H9 (cell line): ENCODE results near the gene ADAM11. TPM values are rescaled to one million over a fixed set of nuclear protein-coding genes. Genes with fewer than 3 reads are reported as not detected.
A peak's percentile ranks its signal among the peaks of the same experiment; 100 is the strongest.

Experiments used
- DNase-seq: peaks from one replicate; pipeline ENCODE4 v3.0.0-alpha.2; 2017
- H2AFZ ChIP-seq: one replicate; pipeline ENCODE4 v1.6.1; 2013; ENCODE audit warnings: mild to moderate bottlenecking, low read length, control low read depth, moderate library complexity
- H2AK5ac ChIP-seq: 2 replicates; pipeline ENCODE4 v1.6.1; 2013; ENCODE audit warnings: low read length, control low read depth, mixed read lengths; ENCODE audit not compliant: insufficient read length
- H2BK120ac ChIP-seq: one replicate; pipeline ENCODE4 v1.6.1; 2013; ENCODE audit warnings: low read depth, mild to moderate bottlenecking, low read length, control low read depth, inconsistent platforms; ENCODE audit not compliant: poor library complexity, severe bottlenecking
- H2BK12ac ChIP-seq: 2 replicates; pipeline ENCODE4 v1.6.1; 2013; ENCODE audit warnings: low read length, control low read depth, mixed read lengths, low read depth; ENCODE audit not compliant: insufficient read length
- H2BK15ac ChIP-seq: 2 replicates; pipeline ENCODE4 v1.6.1; 2013; ENCODE audit warnings: low read depth, low read length, control low read depth
- H2BK20ac ChIP-seq: one replicate; pipeline ENCODE4 v1.6.1; 2013; ENCODE audit warnings: low read depth, mild to moderate bottlenecking, low read length, control low read depth, inconsistent platforms; ENCODE audit not compliant: poor library complexity, severe bottlenecking
- H2BK5ac ChIP-seq: 2 replicates; pipeline ENCODE4 v1.6.1; 2013; ENCODE audit warnings: low read length, control low read depth, mixed read lengths; ENCODE audit not compliant: insufficient read length
- H3K14ac ChIP-seq: 2 replicates; pipeline ENCODE4 v1.6.1; 2013; ENCODE audit warnings: low read length, control low read depth; ENCODE audit not compliant: insufficient read depth
- H3K18ac ChIP-seq: 2 replicates; pipeline ENCODE4 v1.6.1; 2013; ENCODE audit warnings: low read depth, mild to moderate bottlenecking, mixed read lengths, low read length, control low read depth; ENCODE audit not compliant: insufficient read length
- H3K23ac ChIP-seq: 2 replicates; pipeline ENCODE4 v1.6.1; 2013; ENCODE audit warnings: low read length, control low read depth, mixed read lengths, low read depth; ENCODE audit not compliant: insufficient read length
- H3K23me2 ChIP-seq: 2 replicates; pipeline ENCODE4 v1.6.1; 2013; ENCODE audit warnings: low read depth, mild to moderate bottlenecking, mixed read lengths, low read length, control low read depth; ENCODE audit not compliant: insufficient read length, poor library complexity, severe bottlenecking
- H3K27ac ChIP-seq: 2 replicates; pipeline ENCODE4 v1.5.1; 2013; ENCODE audit warnings: low read length, control low read depth, mixed read lengths, low read depth; ENCODE audit not compliant: insufficient read length
- H3K27me3 ChIP-seq: 2 replicates; pipeline ENCODE4 v1.6.1; 2013; ENCODE audit warnings: low read length, control low read depth, inconsistent platforms; ENCODE audit not compliant: insufficient read depth
- H3K4ac ChIP-seq: 2 replicates; pipeline ENCODE4 v1.6.1; 2013; ENCODE audit warnings: low read depth, mild to moderate bottlenecking, control low read depth, inconsistent platforms, low read length, moderate library complexity
- H3K4me1 ChIP-seq: 2 replicates; pipeline ENCODE4 v1.6.1; 2013; ENCODE audit warnings: low read length, control low read depth, inconsistent platforms; ENCODE audit not compliant: insufficient read depth
- H3K4me2 ChIP-seq: 2 replicates; pipeline ENCODE4 v1.6.1; 2013; ENCODE audit warnings: low read length, control low read depth, mixed read lengths; ENCODE audit not compliant: insufficient read length, insufficient read depth
- H3K56ac ChIP-seq: 2 replicates; pipeline ENCODE4 v1.6.1; 2013; ENCODE audit warnings: low read depth, mild to moderate bottlenecking, mixed read lengths, low read length, control low read depth; ENCODE audit not compliant: insufficient read length
- H3K79me1 ChIP-seq: 2 replicates; pipeline ENCODE4 v1.6.1; 2013; ENCODE audit warnings: low read depth, mild to moderate bottlenecking, moderate library complexity, low read length, control low read depth, inconsistent platforms; ENCODE audit not compliant: insufficient read depth, poor library complexity, severe bottlenecking
- H3K79me2 ChIP-seq: 2 replicates; pipeline ENCODE4 v1.6.1; 2013; ENCODE audit warnings: low read length, control low read depth, inconsistent platforms; ENCODE audit not compliant: insufficient read depth
- H3K9ac ChIP-seq: 2 replicates; pipeline ENCODE4 v1.6.1; 2013; ENCODE audit warnings: low read length, control low read depth, mixed read lengths; ENCODE audit not compliant: insufficient read length; ENCODE audit errors: extremely low read depth
- H3K9me3 ChIP-seq: one replicate; pipeline ENCODE4 v1.6.1; 2013; ENCODE audit warnings: low read depth, low read length, inconsistent platforms; ENCODE audit not compliant: control insufficient read depth
- H3T11ph ChIP-seq: one replicate; pipeline ENCODE4 v1.6.1; 2013; ENCODE audit warnings: mild to moderate bottlenecking, low read length, control low read depth, inconsistent platforms
- H4K20me1 ChIP-seq: one replicate; pipeline ENCODE4 v1.6.1; 2013; ENCODE audit not compliant: control insufficient read depth, insufficient read length, insufficient read depth
- H4K5ac ChIP-seq: 2 replicates; pipeline ENCODE4 v1.6.1; 2013; ENCODE audit warnings: low read depth, mild to moderate bottlenecking, mixed read lengths, low read length, control low read depth; ENCODE audit not compliant: insufficient read length
- H4K8ac ChIP-seq: replicated peaks from 2 replicates; pipeline ENCODE4 v1.6.1; 2013; ENCODE audit warnings: low read length, control low read depth, mixed read lengths, low read depth; ENCODE audit not compliant: insufficient read length
- H4K91ac ChIP-seq: 2 replicates; pipeline ENCODE4 v1.6.1; 2013; ENCODE audit warnings: low read depth, mild to moderate bottlenecking, moderate library complexity, mixed read lengths, low read length, control low read depth; ENCODE audit not compliant: insufficient read length
- H3K27ac Mint-ChIP-seq, 3 experiments: 2 replicates in 2 of 3; 3 replicates in 1 of 3; pipeline ENCODE4 v1.8.0; 2020 to 2021; ENCODE audit warnings: mixed read lengths in 3 of 3, mild to moderate bottlenecking in 1 of 3, moderate library complexity in 1 of 3
- H3K27me3 Mint-ChIP-seq: 2 replicates; pipeline ENCODE4 v1.8.0; 2021; ENCODE audit warnings: low read depth, mild to moderate bottlenecking, moderate library complexity, mixed read lengths
- H3K36me3 Mint-ChIP-seq, 3 experiments: 2 replicates in 2 of 3; 3 replicates in 1 of 3; pipeline ENCODE4 v1.8.0; 2020 to 2021; ENCODE audit warnings: low read depth in 3 of 3, mixed read lengths in 3 of 3; ENCODE audit not compliant: insufficient read depth in 1 of 3
- H3K4me1 Mint-ChIP-seq, 2 experiments: 2 replicates each; pipeline ENCODE4 v1.8.0; 2020; ENCODE audit warnings: mixed read lengths in 2 of 2
- H3K4me3 Mint-ChIP-seq, 2 experiments: 2 replicates in 1 of 2; 3 replicates in 1 of 2; pipeline ENCODE4 v1.8.0; 2020 to 2021; ENCODE audit warnings: mild to moderate bottlenecking in 2 of 2, mixed read lengths in 2 of 2, moderate library complexity in 1 of 2
- H3K9me3 Mint-ChIP-seq, 2 experiments: 2 replicates in 1 of 2; 3 replicates in 1 of 2; pipeline ENCODE4 v1.8.0; 2020; ENCODE audit warnings: mild to moderate bottlenecking in 2 of 2, mixed read lengths in 2 of 2, moderate library complexity in 1 of 2
- WGBS: extraction: QIAGEN DNeasy Blood & Tissue Kit; methylation state at CpG from one replicate; pipeline ENCODE4 v1.1.7; 2013; ENCODE audit warnings: missing lambda C conversion rate, low lambda C conversion rate, mixed read lengths; ENCODE audit not compliant: insufficient read length; ENCODE audit errors: extremely low coverage; 5-methylcytosine and 5-hydroxymethylcytosine counted together
- total RNA-seq: library from RNA; stranded (reverse); gene quantifications from 2 replicates; pipeline ENCODE4 v1.2.1, GENCODE V29; 2021
- TF ChIP-seq, protein P1 (sequence below): fragments of 200-600 bp; sonication (generic); conservative IDR thresholded peaks from 3 replicates; pipeline ENCODE4 v1.8.0; 2021; ENCODE audit warnings: antibody characterized with exemption, mild to moderate bottlenecking

ADAM11 gene
- total RNA-seq, 1 experiment from 2014 or later, result 4.6 TPM

DNA sequence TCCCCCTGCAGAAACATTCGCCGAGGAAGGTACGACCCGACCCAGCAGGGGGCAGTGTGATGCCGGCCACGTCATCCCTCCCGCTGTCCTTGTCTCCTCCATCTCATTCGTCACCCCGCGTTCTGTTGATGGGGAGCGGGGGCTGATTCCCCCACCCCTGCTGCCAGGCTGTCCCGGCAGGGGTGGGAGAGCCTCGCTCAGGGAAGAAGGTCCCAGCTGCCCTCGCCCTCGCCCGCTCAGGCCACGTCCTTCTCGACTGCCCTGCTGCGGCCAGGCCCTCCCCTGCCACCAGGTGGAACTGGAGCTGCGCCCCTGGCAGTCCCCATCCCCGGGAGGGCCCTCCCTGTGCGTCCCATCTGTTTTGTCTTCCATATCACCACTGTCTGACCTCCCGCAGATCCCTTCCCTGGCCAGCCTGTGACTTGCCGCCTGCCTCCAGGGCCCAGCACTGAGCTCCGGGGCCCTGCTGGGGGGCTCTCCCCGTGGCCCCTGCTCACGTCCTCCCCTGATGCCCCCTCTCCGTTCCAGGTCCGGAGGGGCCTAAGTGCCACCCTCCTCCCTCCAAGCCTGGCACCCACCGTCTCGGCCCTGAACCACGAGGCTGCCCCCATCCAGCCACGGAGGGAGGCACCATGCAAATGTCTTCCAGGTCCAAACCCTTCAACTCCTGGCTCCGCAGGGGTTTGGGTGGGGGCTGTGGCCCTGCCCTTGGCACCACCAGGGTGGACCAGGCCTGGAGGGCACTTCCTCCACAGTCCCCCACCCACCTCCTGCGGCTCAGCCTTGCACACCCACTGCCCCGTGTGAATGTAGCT lies 20.6 kb downstream of the ADAM11 start:
- H2AFZ ChIP-seq, result no peak overlapping the region
- Mint-ChIP-seq H3K4me3 (peak overlapping the region; percentile 56 to 65; a peak in 4 of 5 replicates), H3K36me3 (no peaks in the 10 kb centered on the region), H3K9me3 (no peaks in the 10 kb centered on the region), H3K4me1 (peaks cover 24 to 31% of the 10 kb centered on the region in 2 experiments), H3K27me3 (peaks cover 33% of the 10 kb centered on the region), H3K27ac (no peak overlapping the region)
- no peak overlapping the region for H4K8ac ChIP-seq
- peaks cover 10% of the 10 kb centered on the region for H3K23me2 ChIP-seq
- H2BK120ac ChIP-seq, result no peak overlapping the region
- no peak overlapping the region for H4K5ac ChIP-seq
- H3K4me2 ChIP-seq, result peak overlapping the region; percentile 3
- no peaks in the 10 kb centered on the region for H3K79me2 ChIP-seq
- peak; percentile 88 for DNase-seq
- peak overlapping the region; percentile 2; the same call in 1 of the 2 replicates for H3K14ac ChIP-seq
- no peak overlapping the region for H3K56ac ChIP-seq
- no peak overlapping the region for H2BK20ac ChIP-seq
- H4K20me1 ChIP-seq, result no peaks in the 10 kb centered on the region
- H2BK12ac ChIP-seq, result no peak overlapping the region
- no peak overlapping the region for H3K23ac ChIP-seq
- TF ChIP-seq, protein P1, sequence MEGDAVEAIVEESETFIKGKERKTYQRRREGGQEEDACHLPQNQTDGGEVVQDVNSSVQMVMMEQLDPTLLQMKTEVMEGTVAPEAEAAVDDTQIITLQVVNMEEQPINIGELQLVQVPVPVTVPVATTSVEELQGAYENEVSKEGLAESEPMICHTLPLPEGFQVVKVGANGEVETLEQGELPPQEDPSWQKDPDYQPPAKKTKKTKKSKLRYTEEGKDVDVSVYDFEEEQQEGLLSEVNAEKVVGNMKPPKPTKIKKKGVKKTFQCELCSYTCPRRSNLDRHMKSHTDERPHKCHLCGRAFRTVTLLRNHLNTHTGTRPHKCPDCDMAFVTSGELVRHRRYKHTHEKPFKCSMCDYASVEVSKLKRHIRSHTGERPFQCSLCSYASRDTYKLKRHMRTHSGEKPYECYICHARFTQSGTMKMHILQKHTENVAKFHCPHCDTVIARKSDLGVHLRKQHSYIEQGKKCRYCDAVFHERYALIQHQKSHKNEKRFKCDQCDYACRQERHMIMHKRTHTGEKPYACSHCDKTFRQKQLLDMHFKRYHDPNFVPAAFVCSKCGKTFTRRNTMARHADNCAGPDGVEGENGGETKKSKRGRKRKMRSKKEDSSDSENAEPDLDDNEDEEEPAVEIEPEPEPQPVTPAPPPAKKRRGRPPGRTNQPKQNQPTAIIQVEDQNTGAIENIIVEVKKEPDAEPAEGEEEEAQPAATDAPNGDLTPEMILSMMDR, result peak; percentile 82
- H2AK5ac ChIP-seq, result no peak overlapping the region
- no peaks in the 10 kb centered on the region for H3K9me3 ChIP-seq
- H3K27ac ChIP-seq, result no peak overlapping the region
- H3T11ph ChIP-seq, result no peak overlapping the region
- H3K4ac ChIP-seq, result no peak overlapping the region
- H3K79me1 ChIP-seq, result no peaks in the 10 kb centered on the region
- no peak overlapping the region for H2BK15ac ChIP-seq
- no peak overlapping the region for H3K18ac ChIP-seq
- H4K91ac ChIP-seq, result no peak overlapping the region
- no CpG with 5 or more reads among the region's 36 CpGs for WGBS
- no peak overlapping the region for H3K9ac ChIP-seq
- H2BK5ac ChIP-seq, result no peak overlapping the region
- H3K4me1 ChIP-seq, result peaks cover 2% of the 10 kb centered on the region; the same call in 1 of the 2 replicates
- peaks cover 4% of the 10 kb centered on the region; the same call in 1 of the 2 replicates for H3K27me3 ChIP-seq
